ENCODE data around the gene CD164L2.

Gene CD164L2

DNA sequence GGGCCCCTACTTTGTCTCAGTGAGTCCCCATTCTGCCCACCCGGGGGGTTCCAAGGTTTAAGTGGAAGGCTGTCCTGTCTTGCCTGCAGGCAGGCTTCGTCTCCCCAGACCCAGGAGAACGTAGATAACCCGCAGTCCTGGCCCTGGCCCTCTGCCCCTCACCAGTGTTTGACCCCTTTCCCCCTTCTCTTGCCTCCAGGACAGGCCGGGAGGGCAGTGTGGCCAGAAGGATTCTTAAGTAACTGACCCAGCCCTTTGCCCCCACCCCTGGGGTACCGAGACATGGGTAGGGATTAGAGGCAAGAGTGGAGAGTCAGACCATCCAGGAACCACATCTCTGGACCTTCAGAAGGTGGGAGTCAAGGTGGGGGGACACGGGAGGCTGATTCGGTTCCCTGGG, 52.3 kb downstream of the CD164L2 start:
- no peak for DNase-seq (ENCODE audit: extremely low read depth, low read depth)
- no peak overlapping the region for H3K4me3 ChIP-seq (replicated peaks; ENCODE audit: low read depth, low read length)
- no peak for TF ChIP-seq CTCF (IDR thresholded peaks at IDR 0.05; ENCODE audit: low read depth, low read length, missing control alignments)

All from HFF-Myc (cell line).